ENCODE data around the gene EMD.
"Not testable (repeated sequence)": the region's sequence is repeated elsewhere in the genome, so short reads cannot be mapped to it uniquely, and the experiment has no call there.

DNA sequence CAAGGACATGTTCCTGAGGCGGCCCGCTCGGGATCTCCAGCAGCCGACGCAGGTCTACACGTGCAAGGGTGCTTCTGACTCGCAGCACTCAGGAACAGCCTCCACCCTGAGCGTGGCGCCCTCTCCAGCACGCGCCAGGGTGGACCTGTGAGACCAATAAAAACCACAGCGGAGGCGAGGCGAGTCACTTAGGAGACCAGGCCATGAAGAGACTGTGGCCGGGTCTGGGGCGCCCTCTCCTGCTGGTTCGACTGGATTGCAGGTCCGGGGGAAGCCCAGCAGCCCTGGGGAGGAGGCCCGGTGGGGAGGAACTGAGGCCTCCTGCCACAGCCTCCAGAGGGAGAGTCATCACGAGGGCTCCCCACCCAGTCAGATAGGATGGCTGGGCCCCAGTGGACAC lies 9.0 kb downstream of the EMD start:
- TF ChIP-seq POLR2A (IDR thresholded peaks at IDR 0.05) = not testable (repeated sequence)
- TF ChIP-seq, protein P1, sequence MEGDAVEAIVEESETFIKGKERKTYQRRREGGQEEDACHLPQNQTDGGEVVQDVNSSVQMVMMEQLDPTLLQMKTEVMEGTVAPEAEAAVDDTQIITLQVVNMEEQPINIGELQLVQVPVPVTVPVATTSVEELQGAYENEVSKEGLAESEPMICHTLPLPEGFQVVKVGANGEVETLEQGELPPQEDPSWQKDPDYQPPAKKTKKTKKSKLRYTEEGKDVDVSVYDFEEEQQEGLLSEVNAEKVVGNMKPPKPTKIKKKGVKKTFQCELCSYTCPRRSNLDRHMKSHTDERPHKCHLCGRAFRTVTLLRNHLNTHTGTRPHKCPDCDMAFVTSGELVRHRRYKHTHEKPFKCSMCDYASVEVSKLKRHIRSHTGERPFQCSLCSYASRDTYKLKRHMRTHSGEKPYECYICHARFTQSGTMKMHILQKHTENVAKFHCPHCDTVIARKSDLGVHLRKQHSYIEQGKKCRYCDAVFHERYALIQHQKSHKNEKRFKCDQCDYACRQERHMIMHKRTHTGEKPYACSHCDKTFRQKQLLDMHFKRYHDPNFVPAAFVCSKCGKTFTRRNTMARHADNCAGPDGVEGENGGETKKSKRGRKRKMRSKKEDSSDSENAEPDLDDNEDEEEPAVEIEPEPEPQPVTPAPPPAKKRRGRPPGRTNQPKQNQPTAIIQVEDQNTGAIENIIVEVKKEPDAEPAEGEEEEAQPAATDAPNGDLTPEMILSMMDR (IDR thresholded peaks at IDR 0.05) = not testable (repeated sequence)

Data from thyroid gland (tissue), 4 donors.